Transverse colon (tissue), 4 donors: ENCODE measurements around the gene ACTN4.

ENCODE experiments used
- EP300 ChIP-seq: sonication (generic); formaldehyde crosslinking; IDR thresholded peaks from one replicate; pipeline ENCODE4 v1.6.1; 2017; ENCODE audit warnings: antibody characterized with exemption, low read depth
- POLR2A ChIP-seq: fragments of 450-650 bp; IDR thresholded peaks from one replicate; pipeline ENCODE4 v1.6.1; 2016; ENCODE audit warnings: antibody characterized with exemption, mild to moderate bottlenecking, moderate library complexity
- POLR2AphosphoS5 ChIP-seq, 3 donors: sonication (generic); formaldehyde crosslinking; IDR thresholded peaks; one replicate each; pipeline ENCODE4 v1.6.1; 2016; ENCODE audit warnings: antibody characterized with exemption in 3 of 3
- TF ChIP-seq, protein P1 (sequence below), 5 experiments: fragments of 200-600 bp in 3 of 5; fragments of 450-650 bp in 2 of 5; sonication (generic) in 3 of 5; IDR thresholded peaks; 1 replicate in 2 of 5; 2 replicates in 3 of 5; pipeline ENCODE4 v1.5.1; 2016 to 2017; ENCODE audit warnings: antibody characterized with exemption in 5 of 5, inconsistent platforms in 3 of 5, mild to moderate bottlenecking in 2 of 5, moderate library complexity in 1 of 5

DNA sequence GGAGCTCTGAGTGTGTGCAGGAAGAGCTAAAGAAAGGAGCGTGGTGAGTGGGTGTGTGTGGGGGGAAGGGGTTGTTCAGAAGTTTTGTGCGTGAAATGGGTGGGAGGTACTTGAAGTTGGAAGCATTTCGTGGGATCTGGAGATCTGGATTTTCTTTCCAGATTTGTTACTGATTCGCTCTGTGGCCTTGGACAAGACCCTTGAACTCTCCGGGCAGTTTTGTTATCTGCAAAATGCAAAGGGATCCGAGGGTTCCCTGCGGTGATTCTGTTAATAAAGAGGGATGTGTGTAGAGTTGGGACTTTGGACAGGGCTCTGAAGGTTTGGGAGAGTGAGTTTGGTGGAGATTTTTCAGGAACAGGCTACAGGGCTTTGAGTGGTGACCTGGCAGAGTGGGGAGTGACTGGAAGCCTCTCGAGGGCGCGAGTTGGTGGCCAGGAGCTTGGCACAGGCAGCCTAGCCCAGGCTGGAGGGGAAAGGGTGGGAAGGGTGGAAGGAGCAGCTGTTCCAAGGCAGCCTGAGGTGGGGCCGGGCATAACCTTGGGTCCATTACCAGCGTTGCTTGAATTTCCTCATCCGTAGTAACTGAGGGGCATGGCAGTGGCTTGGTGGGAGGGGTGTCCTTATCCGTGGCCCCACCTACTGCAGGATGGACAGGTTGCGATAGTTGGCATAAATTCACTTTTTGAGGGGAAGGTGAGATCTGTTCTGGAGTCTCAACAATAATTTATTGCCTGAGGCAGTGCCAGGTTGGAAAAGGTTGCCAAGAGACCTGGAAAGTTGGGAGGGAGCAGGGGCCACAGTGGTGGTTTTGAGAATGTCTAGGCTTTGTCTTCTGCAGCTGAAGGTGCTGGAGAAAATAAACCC is 2.1 kb downstream of the ACTN4 start:
- TF ChIP-seq POLR2AphosphoS5 (IDR thresholded peaks at IDR 0.05): peak; percentile 77 to 93 (median 85)
- TF ChIP-seq POLR2A: peak; percentile 94
- TF ChIP-seq, protein P1, sequence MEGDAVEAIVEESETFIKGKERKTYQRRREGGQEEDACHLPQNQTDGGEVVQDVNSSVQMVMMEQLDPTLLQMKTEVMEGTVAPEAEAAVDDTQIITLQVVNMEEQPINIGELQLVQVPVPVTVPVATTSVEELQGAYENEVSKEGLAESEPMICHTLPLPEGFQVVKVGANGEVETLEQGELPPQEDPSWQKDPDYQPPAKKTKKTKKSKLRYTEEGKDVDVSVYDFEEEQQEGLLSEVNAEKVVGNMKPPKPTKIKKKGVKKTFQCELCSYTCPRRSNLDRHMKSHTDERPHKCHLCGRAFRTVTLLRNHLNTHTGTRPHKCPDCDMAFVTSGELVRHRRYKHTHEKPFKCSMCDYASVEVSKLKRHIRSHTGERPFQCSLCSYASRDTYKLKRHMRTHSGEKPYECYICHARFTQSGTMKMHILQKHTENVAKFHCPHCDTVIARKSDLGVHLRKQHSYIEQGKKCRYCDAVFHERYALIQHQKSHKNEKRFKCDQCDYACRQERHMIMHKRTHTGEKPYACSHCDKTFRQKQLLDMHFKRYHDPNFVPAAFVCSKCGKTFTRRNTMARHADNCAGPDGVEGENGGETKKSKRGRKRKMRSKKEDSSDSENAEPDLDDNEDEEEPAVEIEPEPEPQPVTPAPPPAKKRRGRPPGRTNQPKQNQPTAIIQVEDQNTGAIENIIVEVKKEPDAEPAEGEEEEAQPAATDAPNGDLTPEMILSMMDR (IDR thresholded peaks at IDR 0.05): no peak
- TF ChIP-seq EP300: no peak
